Uterus (tissue), 2 donors: ENCODE measurements around the gene PLXNA3.
"Not testable (repeated sequence)": the region's sequence is repeated elsewhere in the genome, so short reads cannot be mapped to it uniquely, and the experiment has no call there.

Experiments used
- POLR2A ChIP-seq, 2 donors: fragments of 450-650 bp; IDR thresholded peaks; one replicate each; pipeline ENCODE4 v1.6.1; 2016; ENCODE audit warnings: antibody characterized with exemption in 2 of 2, mild to moderate bottlenecking in 1 of 2, moderate library complexity in 1 of 2
- TF ChIP-seq, protein P1 (sequence below), 4 experiments: fragments of 200-600 bp in 2 of 4; fragments of 450-650 bp in 2 of 4; sonication (generic) in 2 of 4; IDR thresholded peaks; one replicate each; pipeline ENCODE4 v1.5.1; 2016 to 2019; ENCODE audit warnings: antibody characterized with exemption in 4 of 4, mild to moderate bottlenecking in 2 of 4, moderate library complexity in 1 of 4

DNA sequence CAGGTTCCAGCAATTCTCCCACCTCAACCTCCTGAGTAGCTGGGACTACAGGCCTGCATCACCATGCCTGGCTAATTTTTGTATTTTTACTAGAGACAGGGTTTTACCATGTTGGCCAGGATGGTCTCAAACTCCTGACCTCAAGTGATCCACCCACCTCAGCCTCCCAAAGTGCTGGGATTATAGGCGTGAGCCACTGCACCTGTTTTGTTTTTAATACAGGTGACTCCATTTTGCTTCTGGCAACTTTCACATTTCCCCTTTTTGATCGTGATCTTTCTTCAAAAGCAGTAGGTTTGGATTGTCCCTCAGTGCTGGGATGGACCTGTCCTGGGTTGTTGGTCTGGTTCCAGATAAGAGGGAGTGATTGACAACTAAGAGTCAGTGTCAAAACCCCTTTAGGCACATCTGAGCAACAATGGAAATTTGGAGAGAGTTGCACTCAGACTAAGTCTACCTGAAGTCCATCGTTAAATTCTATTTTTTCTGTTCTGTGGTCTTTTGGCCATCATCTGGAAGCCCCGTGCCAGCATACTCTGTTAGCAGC lies 38.6 kb downstream of the PLXNA3 start:
- TF ChIP-seq, protein P1, sequence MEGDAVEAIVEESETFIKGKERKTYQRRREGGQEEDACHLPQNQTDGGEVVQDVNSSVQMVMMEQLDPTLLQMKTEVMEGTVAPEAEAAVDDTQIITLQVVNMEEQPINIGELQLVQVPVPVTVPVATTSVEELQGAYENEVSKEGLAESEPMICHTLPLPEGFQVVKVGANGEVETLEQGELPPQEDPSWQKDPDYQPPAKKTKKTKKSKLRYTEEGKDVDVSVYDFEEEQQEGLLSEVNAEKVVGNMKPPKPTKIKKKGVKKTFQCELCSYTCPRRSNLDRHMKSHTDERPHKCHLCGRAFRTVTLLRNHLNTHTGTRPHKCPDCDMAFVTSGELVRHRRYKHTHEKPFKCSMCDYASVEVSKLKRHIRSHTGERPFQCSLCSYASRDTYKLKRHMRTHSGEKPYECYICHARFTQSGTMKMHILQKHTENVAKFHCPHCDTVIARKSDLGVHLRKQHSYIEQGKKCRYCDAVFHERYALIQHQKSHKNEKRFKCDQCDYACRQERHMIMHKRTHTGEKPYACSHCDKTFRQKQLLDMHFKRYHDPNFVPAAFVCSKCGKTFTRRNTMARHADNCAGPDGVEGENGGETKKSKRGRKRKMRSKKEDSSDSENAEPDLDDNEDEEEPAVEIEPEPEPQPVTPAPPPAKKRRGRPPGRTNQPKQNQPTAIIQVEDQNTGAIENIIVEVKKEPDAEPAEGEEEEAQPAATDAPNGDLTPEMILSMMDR (IDR thresholded peaks at IDR 0.05): not testable (repeated sequence)
- not testable (repeated sequence) for TF ChIP-seq POLR2A (IDR thresholded peaks at IDR 0.05)
